ENCODE measurements around the gene MOSPD3.
A peak's percentile ranks its signal among the peaks of the same experiment; 100 is the strongest.

Gene MOSPD3

DNA sequence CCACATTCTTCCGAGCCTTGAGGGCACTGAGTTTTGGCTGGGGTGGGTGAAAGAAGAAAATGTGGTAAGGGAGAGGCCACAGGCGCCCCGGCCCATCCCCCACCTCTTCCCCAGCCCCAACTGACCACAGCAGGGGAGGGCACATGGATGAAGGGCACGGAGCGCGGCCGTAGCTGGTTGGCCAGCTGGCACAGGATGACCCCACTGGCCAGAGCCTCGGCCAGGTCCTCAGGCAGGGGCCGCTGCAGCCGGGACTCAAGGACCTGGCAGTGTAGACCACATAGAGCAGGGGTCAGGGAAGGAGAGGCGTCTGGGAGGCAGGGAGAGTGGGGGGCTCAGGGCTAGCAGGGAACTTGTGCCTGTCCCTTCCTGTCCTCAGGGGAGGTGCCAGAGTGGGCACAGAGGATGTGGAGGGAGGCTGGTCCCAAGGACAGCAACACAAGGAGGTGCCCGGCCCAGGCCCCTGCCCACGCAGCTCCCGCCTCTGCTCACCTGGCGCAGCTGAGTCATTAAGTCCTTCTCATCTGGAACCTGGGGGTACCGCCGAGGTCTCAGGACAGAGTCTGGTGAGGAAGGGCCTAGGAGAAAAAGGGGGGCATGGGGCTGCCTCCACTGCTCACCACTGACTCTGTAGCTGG, 36.5 kb upstream of the MOSPD3 start:
- DNase-seq = no peak

DNA sequence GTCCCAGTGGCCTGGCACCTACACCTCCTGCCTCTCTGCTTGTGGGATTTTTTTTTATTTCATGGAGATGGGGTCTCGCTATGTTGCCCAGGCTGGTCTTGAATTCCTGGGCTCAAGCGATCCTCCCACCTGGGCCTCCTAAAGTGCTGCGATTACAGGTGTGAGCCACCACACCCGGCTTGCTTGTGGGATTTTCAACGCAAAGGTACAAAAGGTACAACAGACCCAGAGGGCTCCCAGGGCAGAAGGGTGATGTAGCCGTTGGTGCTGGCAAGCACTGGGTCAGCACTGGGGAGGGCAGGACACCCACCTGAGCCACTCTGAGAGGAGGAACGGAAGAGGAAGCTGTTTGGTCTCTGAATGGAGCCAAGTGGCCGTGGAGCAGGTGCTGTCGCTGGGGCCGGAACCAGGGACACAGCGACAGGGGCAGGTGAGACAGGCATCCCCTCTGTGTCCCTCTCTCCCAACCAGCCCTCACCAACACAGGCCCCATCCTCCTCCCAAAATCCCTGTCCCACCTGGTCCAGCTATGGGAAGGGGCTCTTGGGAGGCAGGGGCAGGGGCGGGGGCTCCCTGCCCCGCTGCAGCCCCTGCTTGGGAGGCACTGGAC, 35.9 kb upstream of the MOSPD3 start:
- DNase-seq = no peak

DNA sequence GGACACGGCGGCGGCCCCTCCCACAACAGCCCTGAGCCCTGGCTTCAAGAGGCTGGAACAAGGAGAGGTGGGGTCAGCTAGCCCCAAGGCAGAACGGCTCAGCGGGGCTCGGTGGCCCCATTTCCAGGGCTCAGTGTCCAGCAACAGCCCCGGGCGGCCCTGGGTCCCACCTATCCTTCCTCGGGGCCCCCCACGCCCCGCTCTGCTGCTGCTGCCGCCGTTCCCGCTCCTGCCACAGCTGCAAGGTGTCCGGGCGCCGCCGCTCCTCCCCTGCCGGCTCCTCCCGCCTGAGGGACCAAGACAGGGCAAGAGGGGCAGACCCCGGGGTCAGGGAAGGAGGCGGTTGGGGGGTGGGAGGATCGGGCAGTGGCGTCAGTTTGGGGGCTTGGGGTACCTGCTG, 35.2 kb upstream of the MOSPD3 start:
- DNase-seq = no peak

DNA sequence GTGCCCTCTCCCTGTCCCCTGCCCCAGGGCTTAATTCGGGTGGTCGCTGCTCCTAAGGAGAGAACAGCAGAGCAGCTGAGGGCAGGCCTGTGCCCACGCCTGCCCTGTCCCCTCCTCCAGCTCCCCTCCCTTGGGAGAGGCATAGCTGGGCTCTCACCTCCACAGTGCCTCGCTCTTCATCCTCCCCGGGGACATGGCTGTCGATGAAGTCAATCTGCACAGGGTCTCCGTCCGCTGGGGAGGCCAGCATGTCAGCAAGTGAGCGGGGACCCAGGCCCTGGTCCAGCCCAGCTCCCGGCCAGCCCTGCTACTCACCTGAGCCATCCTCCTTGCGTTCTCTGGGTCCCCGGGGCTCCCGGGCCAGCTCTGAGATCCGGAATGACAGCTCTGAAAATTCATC, 34.8 kb upstream of the MOSPD3 start:
- no peak for DNase-seq

DNA sequence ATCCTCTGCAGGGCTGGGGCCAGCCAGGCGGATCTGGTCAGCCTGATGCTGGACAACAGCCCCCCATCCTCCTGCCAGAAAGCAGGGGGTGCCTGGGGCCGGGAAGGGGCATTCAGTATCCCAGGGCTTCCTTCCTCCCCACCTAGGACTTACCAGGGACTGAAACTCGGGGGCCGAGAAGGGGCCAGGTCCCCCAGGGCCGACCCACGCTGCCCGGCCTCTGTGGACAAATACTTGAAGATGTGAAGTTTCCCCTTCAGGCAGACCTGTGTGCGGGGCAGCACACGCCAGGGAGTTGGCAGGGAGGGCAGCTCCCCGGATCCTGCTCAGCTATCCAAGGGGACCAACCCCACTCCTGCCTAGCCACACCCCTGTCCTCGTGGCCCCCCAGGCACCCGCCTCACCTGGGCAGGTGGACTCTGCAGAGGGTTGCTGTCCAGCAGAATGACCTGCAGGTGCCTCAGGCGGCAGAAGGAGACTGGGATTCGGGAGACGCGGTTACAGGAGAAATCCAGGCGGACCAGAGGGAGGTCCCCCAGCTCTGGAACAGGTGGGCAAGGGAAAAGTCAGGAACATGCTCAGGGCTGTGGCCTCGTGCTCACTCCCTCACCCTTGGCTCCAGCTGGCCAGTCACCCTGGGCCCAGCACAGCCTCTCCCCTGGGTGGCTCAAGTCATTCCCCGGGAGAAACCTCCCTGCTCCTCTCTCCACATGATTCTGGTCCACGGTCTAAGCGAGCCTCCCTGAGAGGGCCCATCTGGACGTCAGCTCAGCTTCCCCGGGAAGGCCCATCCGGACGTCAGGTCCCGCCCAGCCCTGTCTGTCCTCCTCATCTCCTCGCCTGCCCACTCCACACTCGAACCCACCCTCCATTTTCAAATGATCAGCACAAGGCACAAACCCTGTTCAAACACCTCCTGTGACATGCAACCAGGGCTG, 33.8 kb upstream of the MOSPD3 start:
- DNase-seq = no peak

DNA sequence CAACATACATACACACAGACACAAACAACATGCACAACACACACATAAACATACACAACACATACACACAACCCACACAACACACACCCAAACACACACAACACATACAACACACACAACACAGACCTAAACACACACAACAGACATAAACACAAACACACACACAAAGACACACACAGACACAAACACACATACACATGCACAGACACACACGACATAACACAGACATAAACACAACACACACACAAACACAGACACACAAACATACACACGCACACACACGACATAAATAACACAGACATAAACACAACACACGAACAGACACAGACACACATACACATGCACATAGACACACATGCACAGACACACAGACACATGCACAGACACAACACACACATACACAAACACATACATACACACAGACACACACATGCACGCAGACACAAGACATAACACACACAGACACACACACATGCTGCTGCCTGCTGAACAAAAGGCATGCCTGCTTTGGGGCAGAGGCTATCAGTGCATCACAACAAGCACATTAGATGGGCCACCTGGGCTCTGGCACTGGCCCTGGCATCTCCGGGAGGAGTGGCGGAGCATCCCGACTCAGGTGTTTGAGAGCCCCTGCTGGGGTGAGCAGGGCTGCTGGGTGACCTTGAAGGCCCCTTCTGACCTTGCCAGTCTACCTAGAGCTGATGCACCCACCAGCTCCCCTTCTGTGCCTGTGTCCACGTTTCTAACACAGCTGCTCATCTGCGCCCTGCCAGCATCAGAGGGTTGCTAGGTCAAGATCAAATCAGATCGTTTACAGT, 31.7 kb upstream of the MOSPD3 start:
- DNase-seq = no peak

DNA sequence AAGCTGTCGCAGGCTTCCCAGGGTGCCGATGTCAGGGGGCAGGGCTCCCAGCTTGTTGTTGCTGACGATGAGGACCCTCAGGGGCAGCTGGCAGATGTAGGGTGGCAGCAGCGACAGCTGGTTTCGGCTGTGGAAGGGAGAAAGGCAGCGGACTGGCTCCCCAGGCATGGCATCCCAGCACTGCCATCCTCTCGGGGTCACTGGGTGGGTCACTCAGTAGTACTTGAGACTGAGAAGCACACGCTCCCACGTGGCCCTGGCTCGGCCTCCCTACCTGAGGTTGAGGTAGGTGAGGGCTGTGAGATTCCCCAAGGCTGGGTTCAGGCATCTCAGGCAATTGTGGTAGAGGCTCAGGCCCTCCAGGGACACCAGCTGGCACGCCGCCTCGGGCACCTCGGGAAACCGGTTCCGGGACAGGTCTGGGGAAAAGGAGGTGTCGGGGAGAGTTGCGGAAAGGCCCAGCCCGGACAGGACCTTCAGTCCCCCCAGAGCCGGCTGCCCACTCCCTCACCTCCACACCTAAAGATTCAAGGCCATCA, 30.2 kb upstream of the MOSPD3 start:
- DNase-seq = no peak

DNA sequence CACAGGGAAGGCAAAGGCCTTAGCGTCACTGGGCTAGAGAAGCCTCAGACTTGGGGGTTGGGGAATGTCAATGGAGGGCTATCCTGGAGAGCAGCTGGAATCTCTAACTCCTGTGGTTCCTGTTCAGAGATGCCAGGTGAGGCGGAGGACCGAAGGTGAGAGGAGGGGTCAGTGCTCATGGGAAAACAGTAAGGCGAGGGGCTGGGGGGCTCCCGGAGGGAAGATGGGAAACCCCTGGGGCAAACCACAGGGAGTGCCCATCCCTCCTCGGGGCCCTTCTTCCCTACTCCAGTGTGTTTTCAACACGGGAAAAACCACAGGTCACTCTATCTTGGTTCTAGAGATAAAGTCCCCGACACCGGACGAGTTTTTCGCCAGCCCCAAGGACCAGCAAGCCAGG, 29.7 kb upstream of the MOSPD3 start:
- DNase-seq = no peak

DNA sequence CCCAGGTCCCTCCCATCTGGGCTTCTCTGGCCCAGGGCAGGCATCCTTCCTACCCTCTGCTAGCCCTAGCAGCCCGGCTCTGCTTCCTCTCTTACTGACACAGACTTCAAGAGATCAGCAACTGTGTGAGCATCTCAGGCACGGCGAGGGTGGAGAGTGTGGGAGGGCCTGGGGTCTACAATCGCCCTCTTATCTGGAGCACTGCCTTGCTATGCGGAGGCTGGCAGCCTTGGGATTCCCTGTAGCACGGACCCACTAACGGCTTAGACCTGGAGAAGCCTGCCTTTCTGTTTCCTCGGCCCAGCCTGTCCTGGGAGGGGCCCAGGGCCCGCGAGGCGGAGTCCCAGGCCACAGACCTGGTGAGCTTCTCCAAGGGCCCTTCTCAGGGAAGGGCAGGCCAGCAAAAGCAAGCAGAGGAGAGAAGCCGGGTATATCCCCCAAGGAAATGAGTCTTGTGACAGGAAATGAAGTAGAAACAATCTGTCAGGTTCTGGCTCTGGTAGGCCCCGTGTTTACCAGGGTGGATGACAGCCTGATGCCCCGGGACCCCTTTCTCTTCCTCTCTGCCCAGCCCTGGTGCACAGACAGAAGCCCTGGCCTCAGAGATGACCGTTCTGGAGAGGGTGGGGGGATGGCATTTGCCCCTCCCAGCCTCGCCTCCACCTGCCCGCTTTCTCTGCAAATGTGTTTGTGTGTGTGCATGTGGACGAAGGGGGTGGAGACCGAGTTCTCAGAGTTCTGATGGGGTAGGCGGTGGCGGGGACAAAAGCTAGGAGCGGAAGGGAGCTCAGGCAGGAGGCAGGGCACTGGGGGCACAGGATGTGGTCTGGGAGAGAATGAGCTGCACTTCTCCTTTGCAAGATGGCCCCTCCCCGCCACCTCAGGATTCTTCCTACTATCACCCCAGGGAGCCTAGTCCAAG, 28.9 kb upstream of the MOSPD3 start:
- peak; percentile 74 to 87 (median 80) for DNase-seq

DNA sequence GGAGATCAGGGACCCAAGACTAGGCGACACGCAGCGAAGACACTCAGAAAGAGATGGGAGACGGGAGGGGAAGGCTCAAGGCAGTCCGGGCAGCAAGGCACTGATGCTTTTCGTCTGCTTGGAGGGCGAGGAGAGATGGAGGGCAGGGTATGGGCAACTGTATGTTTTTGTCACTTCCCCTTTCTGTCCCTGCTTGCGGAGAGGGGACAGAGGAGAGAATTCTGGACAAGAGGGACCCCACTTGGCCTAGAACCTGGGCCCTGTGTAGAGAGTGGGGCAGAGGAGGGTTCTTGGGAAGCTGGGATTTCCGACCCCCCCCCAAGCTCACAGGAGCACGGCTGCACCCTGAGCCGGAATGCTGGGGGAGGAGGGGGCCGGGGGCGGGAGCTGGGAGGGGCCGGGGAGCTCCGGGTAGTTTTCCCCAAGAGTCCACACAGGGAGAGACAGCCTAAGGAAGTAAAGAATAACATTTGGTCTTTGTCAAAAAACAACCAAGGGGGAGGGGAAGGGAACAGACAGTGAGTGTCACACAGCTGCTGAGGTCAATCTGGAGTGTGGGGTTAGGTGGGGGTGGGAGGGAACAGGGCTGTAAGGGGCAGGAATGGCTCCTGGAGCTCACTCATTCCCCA, 28.2 kb upstream of the MOSPD3 start:
- peak; percentile 83 to 89 (median 87) for DNase-seq

DNA sequence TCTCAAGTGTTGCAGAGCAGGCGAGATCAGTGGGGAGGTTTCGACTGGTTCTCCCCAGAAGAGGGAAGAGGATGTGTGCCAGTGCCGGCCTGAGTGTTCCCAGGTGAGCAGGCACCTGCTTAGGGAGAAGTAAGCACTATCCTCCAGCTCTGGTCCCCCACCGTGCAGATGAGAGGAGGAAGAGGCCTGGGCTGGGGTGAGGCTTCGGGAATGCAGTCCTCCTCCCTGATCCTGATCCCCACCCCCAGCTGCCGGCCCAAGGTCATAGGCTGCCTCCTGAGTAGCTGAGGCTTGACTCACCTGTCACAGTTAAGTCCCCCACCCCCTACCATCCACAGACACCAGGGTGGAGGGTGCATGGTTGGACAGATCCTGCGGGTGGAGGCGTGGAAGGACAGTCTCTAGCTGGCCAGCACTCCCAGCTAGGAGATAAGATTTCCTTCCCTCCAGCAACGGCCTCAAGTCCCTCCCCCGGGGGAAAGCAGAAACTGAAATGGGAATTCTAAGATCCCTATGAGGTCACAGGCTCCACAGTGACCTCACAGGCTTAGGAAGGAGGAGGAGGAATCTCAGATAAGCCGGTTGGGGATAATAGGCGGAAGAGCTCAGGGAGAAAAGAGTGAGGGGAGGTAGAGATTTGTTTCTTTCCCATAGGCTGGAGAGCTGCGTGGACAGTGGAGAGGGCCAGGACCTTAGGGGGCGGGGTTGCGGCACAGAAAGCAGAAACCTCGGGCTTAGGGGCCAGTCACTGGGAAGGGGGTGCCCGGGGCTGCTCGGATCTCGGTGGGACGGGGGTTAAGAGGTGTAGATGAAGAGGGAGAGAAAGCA, 27.4 kb upstream of the MOSPD3 start:
- DNase-seq = peak; percentile 88 to 91 (median 89)

DNA sequence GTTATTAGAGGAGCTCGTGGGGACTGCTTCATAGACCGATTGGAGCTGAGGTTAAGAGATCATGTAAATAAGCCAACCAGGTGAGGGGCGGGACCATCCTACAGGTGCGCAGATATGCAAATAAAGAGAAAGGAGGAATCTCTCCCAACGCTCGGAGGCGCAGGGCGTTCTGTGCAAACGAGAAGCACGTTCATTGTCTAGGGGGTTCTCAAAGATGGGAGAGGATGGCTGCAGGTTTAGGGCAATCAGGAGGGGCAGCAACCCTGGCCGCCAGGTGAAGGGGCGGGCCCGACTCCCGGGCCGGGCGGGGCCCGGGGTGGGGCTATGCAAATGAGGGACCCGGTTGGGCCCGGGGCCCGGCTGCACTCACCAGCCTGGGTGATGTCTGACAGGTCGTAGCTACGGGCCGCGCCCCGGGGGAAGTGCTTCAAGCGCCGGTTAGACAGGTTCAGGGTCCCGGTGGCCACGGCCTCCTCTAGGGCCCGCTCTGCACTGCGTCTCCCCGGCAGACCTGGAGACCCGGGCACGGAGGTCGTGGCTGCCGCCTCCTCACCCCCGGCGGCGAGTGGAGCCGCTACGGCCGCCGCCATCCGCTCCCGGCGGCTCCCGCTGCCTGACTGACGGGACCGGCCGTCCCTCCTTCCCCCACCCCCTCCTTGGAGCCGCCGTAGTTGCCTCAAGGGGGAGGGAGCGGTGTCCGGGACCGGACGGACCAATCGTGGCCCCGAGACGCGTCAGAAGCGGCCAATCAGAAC, 26.7 kb upstream of the MOSPD3 start, which contains the start of gene LRCH4:
Gene LRCH4 (minus strand): TSS at position 619 of the 755 bp plus-strand sequence. CDS start 29 bp downstream, at position 590.
- DNase-seq = peak; percentile 54 to 83 (median 56)

DNA sequence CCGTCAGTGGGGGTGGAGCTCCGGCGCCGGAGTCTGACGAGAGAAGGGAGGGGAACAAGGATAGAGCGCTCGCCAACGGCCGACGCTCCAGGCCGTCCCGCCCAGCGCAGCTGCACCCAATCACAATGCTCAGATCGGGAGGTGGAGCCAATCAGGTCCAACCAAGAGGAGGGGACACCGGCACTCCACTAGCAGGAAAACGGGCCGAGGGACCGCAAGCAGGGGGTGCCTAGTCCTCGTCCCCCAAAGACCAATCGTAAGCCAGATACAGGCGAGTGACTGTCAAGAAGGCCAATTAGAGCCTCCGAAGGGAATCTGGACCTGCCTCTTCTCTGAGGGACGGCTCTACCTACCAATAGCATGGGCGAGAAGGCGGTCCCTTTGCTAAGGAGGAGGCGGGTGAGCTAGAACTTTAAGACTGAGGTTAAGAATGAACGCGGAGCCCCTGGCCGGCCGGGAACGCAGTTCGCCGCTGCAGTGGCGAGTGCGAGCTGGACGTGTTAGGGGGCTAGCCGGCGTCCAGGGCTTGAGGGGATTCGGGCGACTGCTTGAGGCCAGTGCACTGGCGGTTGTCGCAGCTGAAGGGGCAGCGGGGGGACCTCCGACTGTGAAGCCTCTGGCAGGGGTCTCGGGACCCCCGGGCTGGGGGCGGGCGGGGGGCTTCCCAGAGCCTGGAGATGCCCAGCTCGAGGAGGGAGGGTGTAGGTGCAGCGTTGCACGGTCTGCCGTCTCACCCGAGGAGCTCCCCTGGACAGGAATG, 25.9 kb upstream of the MOSPD3 start, which contains the start of gene FBXO24:
Gene FBXO24 (plus strand): TSS at position 63 of the 760 bp plus-strand sequence. CDS start 298 bp downstream, at position 361.
- peak; percentile 99 to 100 (median 100) for DNase-seq

DNA sequence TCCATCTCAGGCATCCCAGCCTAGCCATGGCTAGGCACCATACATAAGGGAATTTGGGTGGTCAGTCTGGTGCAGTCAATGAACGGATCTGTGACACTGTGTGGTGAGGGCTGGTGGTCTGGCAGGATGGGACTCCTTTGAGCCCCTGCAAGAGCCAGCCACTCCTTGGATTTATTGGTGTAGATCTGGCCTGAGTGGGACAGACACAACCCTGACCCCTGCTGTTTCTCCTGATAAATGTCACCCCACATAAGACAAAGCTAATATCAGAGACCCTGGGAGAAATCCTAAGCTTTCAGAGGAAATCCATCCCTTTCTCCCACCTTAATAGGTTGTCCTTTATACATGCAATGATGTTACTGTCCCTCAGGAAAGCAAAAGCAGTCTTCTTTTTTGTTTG, 23.9 kb upstream of the MOSPD3 start:
- DNase-seq = peak; percentile 53 to 57 (median 53)

DNA sequence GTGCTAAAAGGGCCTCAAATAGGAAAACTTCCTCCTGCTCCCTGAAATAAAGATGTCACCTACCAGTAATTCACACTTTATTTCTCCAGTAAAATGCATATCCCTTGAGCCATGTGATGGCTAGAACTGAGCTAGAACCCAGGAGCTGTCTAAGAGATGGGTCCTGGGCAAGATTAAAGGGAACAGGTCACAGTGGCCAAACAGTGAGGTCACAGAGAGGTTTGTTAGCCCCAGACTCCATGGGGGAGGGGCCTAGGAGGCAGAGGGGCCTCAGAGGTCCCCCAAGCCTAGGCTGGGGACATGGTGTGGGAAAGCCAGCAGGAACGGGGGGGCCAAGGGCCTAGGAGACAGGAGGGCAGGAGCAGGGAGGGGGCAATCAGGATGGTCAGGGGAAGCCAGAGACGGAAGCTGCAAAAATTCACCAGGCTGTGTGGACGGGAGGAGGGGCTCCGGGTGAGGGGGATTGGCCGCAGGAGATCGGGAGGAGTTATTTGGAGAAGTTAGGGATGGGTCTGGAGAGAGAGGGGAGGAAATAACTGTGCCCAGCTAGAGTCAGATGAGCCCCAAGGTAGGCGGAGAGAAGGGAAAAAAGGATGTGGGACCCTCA, 22.9 kb upstream of the MOSPD3 start:
- DNase-seq = no peak

DNA sequence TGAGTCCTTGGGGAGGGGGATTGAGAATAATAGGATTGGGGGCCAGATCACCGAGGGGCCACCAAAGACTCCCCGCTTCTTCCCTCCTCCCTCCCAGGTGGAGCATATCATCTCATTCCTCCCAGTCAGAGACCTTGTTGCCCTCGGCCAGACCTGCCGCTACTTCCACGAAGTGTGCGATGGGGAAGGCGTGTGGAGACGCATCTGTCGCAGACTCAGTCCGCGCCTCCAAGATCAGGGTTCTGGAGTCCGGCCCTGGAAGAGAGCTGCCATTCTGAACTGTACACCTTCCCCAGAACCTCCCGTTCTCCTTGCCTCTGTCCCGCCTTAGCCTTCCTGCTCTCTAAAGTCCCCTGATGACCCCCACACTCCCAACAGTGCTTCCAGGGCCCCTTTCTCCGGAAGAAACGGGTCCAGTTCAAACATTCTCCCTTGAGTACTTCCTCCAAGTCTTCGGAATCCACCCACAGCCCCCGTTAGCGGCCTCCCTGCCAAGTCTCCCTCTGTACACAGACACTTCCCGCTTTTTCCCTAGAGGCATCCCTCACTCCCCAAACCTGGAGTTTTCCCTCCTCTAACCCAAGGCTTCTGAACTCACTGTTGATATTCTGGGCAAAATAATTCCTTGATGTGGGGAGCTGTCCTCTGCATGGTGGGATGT, 22.1 kb upstream of the MOSPD3 start:
- peak in 1 of 3 donors; percentile 35 for DNase-seq

DNA sequence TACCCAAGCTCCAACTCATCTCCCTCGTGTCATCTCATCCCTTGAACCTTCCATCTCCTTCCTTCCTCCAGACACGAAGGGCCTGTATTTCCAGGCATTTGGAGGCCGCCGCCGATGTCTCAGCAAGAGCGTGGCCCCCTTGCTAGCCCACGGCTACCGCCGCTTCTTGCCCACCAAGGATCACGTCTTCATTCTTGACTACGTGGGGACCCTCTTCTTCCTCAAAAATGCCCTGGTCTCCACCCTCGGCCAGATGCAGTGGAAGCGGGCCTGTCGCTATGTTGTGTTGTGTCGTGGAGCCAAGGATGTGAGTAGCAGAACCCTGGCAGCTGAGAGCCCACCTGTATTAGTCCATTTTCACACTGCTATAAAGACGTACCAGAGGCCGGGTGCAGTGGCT, 20.7 kb upstream of the MOSPD3 start:
- DNase-seq = no peak
